HCT116 (cell line): ENCODE measurements around the gene MEG3. TPM values are rescaled to one million over a fixed set of nuclear protein-coding genes. Genes with fewer than 3 reads are reported as not detected.

ENCODE experiments used
- ATAC-seq: fragments of 200-7000 bp; cut with Tn5 transposase; 2 replicates; pipeline ENCODE4 v1.9.1; 2020; ENCODE audit warnings: mild to moderate bottlenecking, moderate library complexity
- BruUV-seq: library from RNA; stranded (reverse); fragments of 400-500 nt; replicated peaks from 2 replicates; lab custom pipeline; 2021; lab: Mats Ljungman, UMichigan
- CTCF ChIA-PET: fragments of 300-600 bp; sonication (Branson Sonifier 250); formaldehyde crosslinking; loops from one replicate; lab custom pipeline; 2021; ENCODE audit warnings: antibody characterized with exemption; lab: Charles Lee
- POLR2A ChIA-PET: fragments of 300-600, 350-600 bp; sonication (Branson Sonifier 250); formaldehyde crosslinking; loops from one replicate; lab custom pipeline; 2021; ENCODE audit warnings: antibody characterized with exemption; lab: Charles Lee
- RAD21 ChIA-PET, 2 experiments: fragments of 300-600 bp; sonication (Branson Sonifier 250); formaldehyde crosslinking; loops; one replicate each; lab custom pipeline; 2023; ENCODE audit warnings: low total read pairs in 2 of 2; ENCODE audit not compliant: uncharacterized antibody in 2 of 2, unreplicated experiment in 2 of 2, low non-redundant PET in 1 of 2; lab: Charles Lee
- DNase-seq: peaks from one replicate; pipeline ENCODE4 v3.0.0-alpha.2; 2010; ENCODE audit warnings: low read depth, low spot score
- H2AFZ ChIP-seq: fragments of 200-600 bp; shearing (Covaris generic), sonication (generic); 2 replicates; pipeline ENCODE4 v1.6.1; 2017; ENCODE audit warnings: low read depth, mixed run types, mixed read lengths, antibody characterized with exemption, low read length; ENCODE audit not compliant: poor library complexity, severe bottlenecking
- H3K27ac ChIP-seq: 2 replicates; pipeline ENCODE4 v1.5.1; 2012; ENCODE audit warnings: low read depth, low read length
- H3K27me3 ChIP-seq: fragments of 200-600 bp; sonication (generic); 2 replicates; pipeline ENCODE4 v1.6.1; 2016; ENCODE audit warnings: mixed run types, low read length, mixed read lengths; ENCODE audit not compliant: insufficient read depth
- H3K36me3 ChIP-seq, 2 experiments: fragments of 200-500 bp in 1 of 2; fragments of 200-600 bp in 1 of 2; sonication (Bioruptor generic) in 1 of 2; sonication (generic) in 1 of 2; 2 replicates each; pipeline versions ENCODE4 v1.5.1 to v1.6.1; 2014 to 2016; ENCODE audit warnings: low read length in 2 of 2, inconsistent platforms in 1 of 2, mixed read lengths in 1 of 2, mixed run types in 1 of 2; ENCODE audit not compliant: insufficient read depth in 2 of 2, control insufficient read depth in 1 of 2
- H3K4me1 ChIP-seq, 2 experiments: fragments of 200-600 bp in 1 of 2; sonication (generic) in 1 of 2; 2 replicates each; pipeline versions ENCODE4 v1.5.1 to v1.6.1; 2012 to 2017; ENCODE audit warnings: low read length in 2 of 2, inconsistent platforms in 1 of 2, mild to moderate bottlenecking in 1 of 2, mixed read lengths in 1 of 2, mixed run types in 1 of 2, moderate library complexity in 1 of 2; ENCODE audit not compliant: insufficient read depth in 2 of 2, control insufficient read depth in 1 of 2
- H3K4me2 ChIP-seq: fragments of 200-600 bp; sonication (generic); 2 replicates; pipeline ENCODE4 v1.6.1; 2017; ENCODE audit warnings: mixed run types, low read length, mixed read lengths
- H3K4me3 ChIP-seq, 2 experiments: fragments of 200-600 bp in 1 of 2; sonication (generic) in 1 of 2; replicated peaks in 1 of 2; 2 replicates each; pipeline ENCODE4 v1.5.1; 2011 to 2016; ENCODE audit warnings: low read length in 2 of 2, control low read depth in 1 of 2, low read depth in 1 of 2, mild to moderate bottlenecking in 1 of 2, mixed read lengths in 1 of 2, mixed run types in 1 of 2
- H3K79me2 ChIP-seq: fragments of 200-600 bp; sonication (generic); 2 replicates; pipeline ENCODE4 v1.6.1; 2017; ENCODE audit warnings: mild to moderate bottlenecking, mixed run types, low read length, moderate library complexity, mixed read lengths; ENCODE audit not compliant: insufficient read depth
- H3K9ac ChIP-seq: fragments of 200-600 bp; sonication (generic); 2 replicates; pipeline ENCODE4 v1.6.1; 2016; ENCODE audit warnings: low read length, mixed read lengths
- H3K9me2 ChIP-seq: fragments of 200-600 bp; sonication (generic), shearing (Covaris generic); 2 replicates; pipeline ENCODE4 v1.6.1; 2017; ENCODE audit warnings: mixed run types, mild to moderate bottlenecking, moderate library complexity; ENCODE audit not compliant: insufficient read depth
- H3K9me3 ChIP-seq, 2 experiments: fragments of 200-500 bp in 1 of 2; fragments of 200-600 bp in 1 of 2; sonication (Bioruptor generic) in 1 of 2; sonication (generic) in 1 of 2; 2 replicates each; pipeline ENCODE4 v1.6.1; 2014 to 2017; ENCODE audit warnings: low read length in 2 of 2, mixed read lengths in 2 of 2, inconsistent platforms in 1 of 2, low read depth in 1 of 2, mild to moderate bottlenecking in 1 of 2, mixed run types in 1 of 2, moderate library complexity in 1 of 2; ENCODE audit not compliant: control insufficient read depth in 1 of 2, insufficient read depth in 1 of 2
- H4K20me1 ChIP-seq: fragments of 200-600 bp; sonication (generic), shearing (Covaris generic); 2 replicates; pipeline ENCODE4 v1.6.1; 2017; ENCODE audit warnings: mixed run types, mild to moderate bottlenecking, moderate library complexity; ENCODE audit not compliant: insufficient read depth
- CBX3 ChIP-seq: IDR thresholded peaks from 2 replicates; pipeline ENCODE4 v1.6.1; 2012; ENCODE audit warnings: low read depth
- CEBPB ChIP-seq: IDR thresholded peaks from 2 replicates; pipeline ENCODE4 v1.6.1; 2012; ENCODE audit warnings: low read depth
- CTCF ChIP-seq, 3 experiments: fragments of 200-600 bp in 1 of 3; sonication (generic) in 1 of 3; IDR thresholded peaks in 2 of 3; conservative IDR thresholded peaks in 1 of 3; 2 replicates each; pipeline ENCODE4 v1.5.1; 2012 to 2017; ENCODE audit warnings: low read depth in 2 of 3, low read length in 2 of 3, antibody characterized with exemption in 1 of 3, borderline replicate concordance in 1 of 3, control low read depth in 1 of 3, mild to moderate bottlenecking in 1 of 3, mixed read lengths in 1 of 3, mixed run types in 1 of 3, moderate library complexity in 1 of 3; ENCODE audit not compliant: insufficient read depth in 1 of 3
- EGR1 ChIP-seq: IDR thresholded peaks from 2 replicates; pipeline ENCODE4 v1.6.1; 2012; ENCODE audit warnings: low read depth
- EZH2 ChIP-seq: fragments of 200-600 bp; sonication (generic); IDR thresholded peaks from 2 replicates; pipeline ENCODE4 v1.6.1; 2017; ENCODE audit warnings: antibody characterized with exemption, mixed run types
- EZH2phosphoT487 ChIP-seq: fragments of 200-600 bp; IDR thresholded peaks from 2 replicates; pipeline ENCODE4 v1.6.1; 2018; ENCODE audit warnings: antibody characterized with exemption, borderline replicate concordance
- FOSL1 ChIP-seq: IDR thresholded peaks from 2 replicates; pipeline ENCODE4 v1.6.1; 2012; ENCODE audit warnings: low read depth
- JUND ChIP-seq: IDR thresholded peaks from 2 replicates; pipeline ENCODE4 v1.6.1; 2012
- POLR2A ChIP-seq: IDR thresholded peaks from 2 replicates; pipeline ENCODE4 v1.7.0; 2011; ENCODE audit warnings: borderline replicate concordance; ENCODE audit not compliant: insufficient read depth, insufficient read length; ENCODE audit errors: extremely low read depth
- POLR2AphosphoS5 ChIP-seq: IDR thresholded peaks from 2 replicates; pipeline ENCODE4 v1.6.1; 2011; ENCODE audit warnings: mild to moderate bottlenecking, low read depth, low read length, moderate library complexity
- SP1 ChIP-seq: IDR thresholded peaks from 2 replicates; pipeline ENCODE4 v1.6.1; 2012; ENCODE audit warnings: low read depth
- SRF ChIP-seq: IDR thresholded peaks from 2 replicates; pipeline ENCODE4 v1.6.1; 2012; ENCODE audit warnings: low read depth
- TCF7L2 ChIP-seq: IDR thresholded peaks from 2 replicates; pipeline ENCODE4 v1.7.0; 2011; ENCODE audit warnings: borderline replicate concordance, inconsistent platforms; ENCODE audit not compliant: insufficient read depth, insufficient read length; ENCODE audit errors: extremely low read depth
- ZFX ChIP-seq: fragments of 450-650 bp; IDR thresholded peaks from 2 replicates; pipeline ENCODE4 v1.6.1; 2017
- ZNF274 ChIP-seq: fragments of 200-500 bp; sonication (Bioruptor generic); IDR thresholded peaks from 2 replicates; pipeline ENCODE4 v1.6.1; 2014; ENCODE audit warnings: mild to moderate bottlenecking, low read depth, low read length, inconsistent platforms
- intact Hi-C: fragments of 100-400 bp; cut with micrococcal nuclease; formaldehyde crosslinking; loops from 2 replicates; pipeline ENCODE4 v1.10.0; 2022
- total RNA-seq: library from RNA; stranded (reverse); gene quantifications from one replicate; pipeline ENCODE4 v1.2.1, GENCODE V29; 2021; ENCODE audit not compliant: unreplicated experiment
- TF ChIP-seq, protein P1 (sequence below): IDR thresholded peaks from 2 replicates; pipeline ENCODE4 v1.6.1; 2012
- TF ChIP-seq, protein P2 (sequence below): IDR thresholded peaks from 2 replicates; pipeline ENCODE4 v1.6.1; 2012; ENCODE audit warnings: low read depth
- TF ChIP-seq, protein P3 (sequence below): IDR thresholded peaks from 2 replicates; pipeline ENCODE4 v1.6.1; 2011; ENCODE audit warnings: mild to moderate bottlenecking, low read length, moderate library complexity; ENCODE audit not compliant: insufficient replicate concordance; ENCODE audit errors: extremely low read depth

MEG3 gene
- total RNA-seq, 1 experiment from 2014 or later: 2.5 TPM

DNA sequence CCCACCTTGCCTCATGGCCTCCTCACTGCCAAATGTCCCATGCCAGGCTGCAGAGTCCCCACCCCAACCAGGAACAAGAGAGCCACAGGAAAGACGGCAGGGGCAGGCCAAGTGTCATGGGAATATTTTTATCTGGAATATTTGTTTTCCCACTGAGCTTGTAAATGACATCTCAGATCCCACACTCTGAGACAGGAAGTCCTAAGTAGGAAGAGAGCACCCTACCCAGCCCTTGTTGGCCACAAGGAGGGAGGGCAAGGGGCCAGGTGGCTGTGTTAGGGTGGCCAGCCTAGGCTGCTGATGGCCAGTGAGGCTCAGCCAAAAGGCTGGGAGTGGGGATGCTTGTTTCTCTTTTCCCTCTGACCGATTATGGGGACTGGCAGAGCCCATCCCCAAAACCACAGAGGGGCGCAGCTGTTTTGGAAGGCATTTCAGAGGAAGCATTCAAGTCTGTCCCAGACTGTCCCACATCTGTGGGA lies 7.7 kb upstream of the MEG3 start:
- POLR2A ChIA-PET: interaction anchor here (0.6 kb wide), 1 partner anchor 87 kb away, joined by 3 read pairs; no protein-coding TSS in a partner anchor
- no peak overlapping the region for H3K9ac ChIP-seq
- RAD21 ChIA-PET: no interaction called here
- DNase-seq (no peak), ATAC-seq (no peak)
- no peaks in the 10 kb centered on the region for H3K9me3 ChIP-seq
- H3K4me3 ChIP-seq: no peak overlapping the region
- H3K27ac ChIP-seq: no peak overlapping the region
- H3K27me3 ChIP-seq: no peaks in the 10 kb centered on the region
- H2AFZ ChIP-seq: no peak overlapping the region
- no peak overlapping the region for H3K4me2 ChIP-seq
- no peaks in the 10 kb centered on the region for H3K9me2 ChIP-seq
- BruUV-seq: no TSS peak
- H3K4me1 ChIP-seq: no peaks in the 10 kb centered on the region
- intact Hi-C loops: no loop called here
- no peaks in the 10 kb centered on the region for H3K79me2 ChIP-seq
- no peaks in the 10 kb centered on the region for H3K36me3 ChIP-seq
- no peaks in the 10 kb centered on the region for H4K20me1 ChIP-seq
- no peak for TF ChIP-seq SP1
- TF ChIP-seq EZH2phosphoT487: no peak
- TF ChIP-seq, protein P1, sequence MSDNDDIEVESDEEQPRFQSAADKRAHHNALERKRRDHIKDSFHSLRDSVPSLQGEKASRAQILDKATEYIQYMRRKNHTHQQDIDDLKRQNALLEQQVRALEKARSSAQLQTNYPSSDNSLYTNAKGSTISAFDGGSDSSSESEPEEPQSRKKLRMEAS: no peak
- TF ChIP-seq CEBPB: no peak
- TF ChIP-seq EGR1: no peak
- TF ChIP-seq, protein P2, sequence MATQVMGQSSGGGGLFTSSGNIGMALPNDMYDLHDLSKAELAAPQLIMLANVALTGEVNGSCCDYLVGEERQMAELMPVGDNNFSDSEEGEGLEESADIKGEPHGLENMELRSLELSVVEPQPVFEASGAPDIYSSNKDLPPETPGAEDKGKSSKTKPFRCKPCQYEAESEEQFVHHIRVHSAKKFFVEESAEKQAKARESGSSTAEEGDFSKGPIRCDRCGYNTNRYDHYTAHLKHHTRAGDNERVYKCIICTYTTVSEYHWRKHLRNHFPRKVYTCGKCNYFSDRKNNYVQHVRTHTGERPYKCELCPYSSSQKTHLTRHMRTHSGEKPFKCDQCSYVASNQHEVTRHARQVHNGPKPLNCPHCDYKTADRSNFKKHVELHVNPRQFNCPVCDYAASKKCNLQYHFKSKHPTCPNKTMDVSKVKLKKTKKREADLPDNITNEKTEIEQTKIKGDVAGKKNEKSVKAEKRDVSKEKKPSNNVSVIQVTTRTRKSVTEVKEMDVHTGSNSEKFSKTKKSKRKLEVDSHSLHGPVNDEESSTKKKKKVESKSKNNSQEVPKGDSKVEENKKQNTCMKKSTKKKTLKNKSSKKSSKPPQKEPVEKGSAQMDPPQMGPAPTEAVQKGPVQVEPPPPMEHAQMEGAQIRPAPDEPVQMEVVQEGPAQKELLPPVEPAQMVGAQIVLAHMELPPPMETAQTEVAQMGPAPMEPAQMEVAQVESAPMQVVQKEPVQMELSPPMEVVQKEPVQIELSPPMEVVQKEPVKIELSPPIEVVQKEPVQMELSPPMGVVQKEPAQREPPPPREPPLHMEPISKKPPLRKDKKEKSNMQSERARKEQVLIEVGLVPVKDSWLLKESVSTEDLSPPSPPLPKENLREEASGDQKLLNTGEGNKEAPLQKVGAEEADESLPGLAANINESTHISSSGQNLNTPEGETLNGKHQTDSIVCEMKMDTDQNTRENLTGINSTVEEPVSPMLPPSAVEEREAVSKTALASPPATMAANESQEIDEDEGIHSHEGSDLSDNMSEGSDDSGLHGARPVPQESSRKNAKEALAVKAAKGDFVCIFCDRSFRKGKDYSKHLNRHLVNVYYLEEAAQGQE: no peak
- no peak for TF ChIP-seq EZH2
- no peak for TF ChIP-seq POLR2AphosphoS5
- no peak for TF ChIP-seq ZFX
- no peak for TF ChIP-seq SRF
- no peak for TF ChIP-seq CTCF (IDR thresholded peaks at IDR 0.05 in 2 of 3, conservative IDR thresholded peaks at IDR 0.05 in 1 of 3; ENCODE audit: borderline replicate concordance in 1 of 3, insufficient read depth in 1 of 3, low read depth in 2 of 3, low read length in 2 of 3)
- TF ChIP-seq, protein P3, sequence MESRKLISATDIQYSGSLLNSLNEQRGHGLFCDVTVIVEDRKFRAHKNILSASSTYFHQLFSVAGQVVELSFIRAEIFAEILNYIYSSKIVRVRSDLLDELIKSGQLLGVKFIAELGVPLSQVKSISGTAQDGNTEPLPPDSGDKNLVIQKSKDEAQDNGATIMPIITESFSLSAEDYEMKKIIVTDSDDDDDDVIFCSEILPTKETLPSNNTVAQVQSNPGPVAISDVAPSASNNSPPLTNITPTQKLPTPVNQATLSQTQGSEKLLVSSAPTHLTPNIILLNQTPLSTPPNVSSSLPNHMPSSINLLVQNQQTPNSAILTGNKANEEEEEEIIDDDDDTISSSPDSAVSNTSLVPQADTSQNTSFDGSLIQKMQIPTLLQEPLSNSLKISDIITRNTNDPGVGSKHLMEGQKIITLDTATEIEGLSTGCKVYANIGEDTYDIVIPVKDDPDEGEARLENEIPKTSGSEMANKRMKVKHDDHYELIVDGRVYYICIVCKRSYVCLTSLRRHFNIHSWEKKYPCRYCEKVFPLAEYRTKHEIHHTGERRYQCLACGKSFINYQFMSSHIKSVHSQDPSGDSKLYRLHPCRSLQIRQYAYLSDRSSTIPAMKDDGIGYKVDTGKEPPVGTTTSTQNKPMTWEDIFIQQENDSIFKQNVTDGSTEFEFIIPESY: no peak
- TF ChIP-seq ZNF274: no peak
- TF ChIP-seq CBX3: no peak
- TF ChIP-seq JUND: no peak
- TF ChIP-seq POLR2A: no peak
- TF ChIP-seq FOSL1: no peak
- TF ChIP-seq TCF7L2: no peak
- CTCF ChIA-PET: no interaction called here
